HG02798 (cell line): Measurements from ENCODE around the gene HECW1.
A peak's percentile ranks its signal among the peaks of the same experiment; 100 is the strongest.

Experiments
- ATAC-seq: cut with Tn5 transposase; IDR thresholded peaks from one replicate; pipeline ENCODE4 v1.9.1; 2021; ENCODE audit warnings: mild to moderate bottlenecking; ENCODE audit not compliant: unreplicated experiment, poor library complexity

The HECW1 gene

GRCh38 chr7:43141091-43141490 is 28.6 kb downstream of the HECW1 start:
- no peak for ATAC-seq

- no peak for ATAC-seq
These were observed 30.3 kb downstream of the HECW1 start for GRCh38 chr7:43142703-43143102.

GRCh38 chr7:43143918-43144589 is 31.6 kb downstream of the HECW1 start:
- no peak for ATAC-seq

GRCh38 chr7:43148161-43148731 is 35.8 kb downstream of the HECW1 start:
- ATAC-seq: no peak

GRCh38 chr7:43151076-43151475 is 38.6 kb downstream of the HECW1 start:
- no peak for ATAC-seq

- no peak for ATAC-seq
These were observed 40.2 kb downstream of the HECW1 start for GRCh38 chr7:43152696-43153095.

- ATAC-seq: no peak
These were observed 43.2 kb downstream of the HECW1 start for GRCh38 chr7:43155636-43156035.

- no peak for ATAC-seq
These were observed 51.4 kb downstream of the HECW1 start for GRCh38 chr7:43163885-43164284.

- ATAC-seq: peak; percentile 87
These were observed 52.3 kb downstream of the HECW1 start for GRCh38 chr7:43164757-43165156.

GRCh38 chr7:43166686-43167085 is 54.2 kb downstream of the HECW1 start:
- no peak for ATAC-seq

- ATAC-seq: no peak
These were observed 56.6 kb downstream of the HECW1 start for GRCh38 chr7:43169076-43169475.

GRCh38 chr7:43170571-43170970 is 58.1 kb downstream of the HECW1 start:
- no peak for ATAC-seq

GRCh38 chr7:43175570-43176200 is 63.2 kb downstream of the HECW1 start:
- no peak for ATAC-seq

- no peak for ATAC-seq
These were observed 66.9 kb downstream of the HECW1 start for GRCh38 chr7:43179393-43179792.

- ATAC-seq: no peak
These were observed 80.5 kb downstream of the HECW1 start for GRCh38 chr7:43192806-43193460.

- no peak for ATAC-seq
These were observed 81.4 kb downstream of the HECW1 start for GRCh38 chr7:43193893-43194292.

GRCh38 chr7:43195256-43195655 is 82.8 kb downstream of the HECW1 start:
- ATAC-seq: no peak

GRCh38 chr7:43195768-43196167 is 83.3 kb downstream of the HECW1 start:
- no peak for ATAC-seq

- ATAC-seq: no peak
These were observed 83.9 kb downstream of the HECW1 start for GRCh38 chr7:43196379-43196778.

- no peak for ATAC-seq
These were observed 85.6 kb downstream of the HECW1 start for GRCh38 chr7:43198016-43198415.

- ATAC-seq: no peak
These were observed 86.2 kb downstream of the HECW1 start for GRCh38 chr7:43198599-43199090.
